GM12874 (cell line): ENCODE results near the gene PPP6C.

ENCODE experiments used
- TF ChIP-seq, protein P1 (sequence below): IDR thresholded peaks from 2 replicates; pipeline ENCODE4 v1.5.1; 2011; ENCODE audit warnings: low read depth, mild to moderate bottlenecking, control low read depth, low read length, moderate library complexity; ENCODE audit not compliant: insufficient read depth

PPP6C gene

GRCh38 chr9:125099816-125100215 is 89.8 kb downstream of the PPP6C start:
- TF ChIP-seq, protein P1, sequence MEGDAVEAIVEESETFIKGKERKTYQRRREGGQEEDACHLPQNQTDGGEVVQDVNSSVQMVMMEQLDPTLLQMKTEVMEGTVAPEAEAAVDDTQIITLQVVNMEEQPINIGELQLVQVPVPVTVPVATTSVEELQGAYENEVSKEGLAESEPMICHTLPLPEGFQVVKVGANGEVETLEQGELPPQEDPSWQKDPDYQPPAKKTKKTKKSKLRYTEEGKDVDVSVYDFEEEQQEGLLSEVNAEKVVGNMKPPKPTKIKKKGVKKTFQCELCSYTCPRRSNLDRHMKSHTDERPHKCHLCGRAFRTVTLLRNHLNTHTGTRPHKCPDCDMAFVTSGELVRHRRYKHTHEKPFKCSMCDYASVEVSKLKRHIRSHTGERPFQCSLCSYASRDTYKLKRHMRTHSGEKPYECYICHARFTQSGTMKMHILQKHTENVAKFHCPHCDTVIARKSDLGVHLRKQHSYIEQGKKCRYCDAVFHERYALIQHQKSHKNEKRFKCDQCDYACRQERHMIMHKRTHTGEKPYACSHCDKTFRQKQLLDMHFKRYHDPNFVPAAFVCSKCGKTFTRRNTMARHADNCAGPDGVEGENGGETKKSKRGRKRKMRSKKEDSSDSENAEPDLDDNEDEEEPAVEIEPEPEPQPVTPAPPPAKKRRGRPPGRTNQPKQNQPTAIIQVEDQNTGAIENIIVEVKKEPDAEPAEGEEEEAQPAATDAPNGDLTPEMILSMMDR, result no peak
